Measurements from ENCODE around the gene MYCT1.

DNA sequence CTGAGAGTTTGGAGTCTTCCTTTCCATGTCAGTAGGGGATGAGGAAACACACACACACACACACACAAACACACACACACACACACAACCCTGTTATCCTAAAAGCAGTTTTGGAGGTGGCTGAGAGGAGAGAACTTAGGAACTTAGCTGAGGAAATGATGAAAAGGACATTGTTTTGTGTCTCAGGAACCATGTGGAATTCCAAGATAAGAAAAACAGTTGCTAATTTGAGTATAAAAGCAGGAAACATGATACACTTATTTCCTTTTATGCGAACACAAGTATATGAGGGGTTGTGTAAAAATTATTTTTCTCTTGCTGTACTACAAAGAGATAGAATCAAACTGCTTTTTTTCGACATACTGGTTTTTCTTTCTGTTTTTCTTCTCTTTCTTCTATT, at the start of gene MYCT1:
- no peak for TF ChIP-seq SP1 (IDR thresholded peaks at IDR 0.05)
- TF ChIP-seq TARDBP (IDR thresholded peaks at IDR 0.05), result no peak
- TF ChIP-seq ELF4 (IDR thresholded peaks at IDR 0.05), result no peak
- no peak for TF ChIP-seq FOXK2 (IDR thresholded peaks at IDR 0.05)
- TF ChIP-seq L3MBTL2 (conservative IDR thresholded peaks at IDR 0.05), result no peak
- TF ChIP-seq FOXM1 (IDR thresholded peaks at IDR 0.05; ENCODE audit: borderline replicate concordance), result no peak
